Stimulated activated CD8-positive, alpha-beta memory T cell treated with anti-CD3 and anti-CD28 coated beads, Interleukin-4, amount 100 ng/mL, for 24 hours (primary cell): ENCODE results near the gene PCDHB13.
"Not testable (repeated sequence)": the region's sequence is repeated elsewhere in the genome, so short reads cannot be mapped to it uniquely, and the experiment has no call there.

Experiments used
- DNase-seq: peaks from one replicate; pipeline ENCODE4 v3.0.0-alpha.2; 2020; ENCODE audit warnings: low read depth

The PCDHB13 gene

DNA sequence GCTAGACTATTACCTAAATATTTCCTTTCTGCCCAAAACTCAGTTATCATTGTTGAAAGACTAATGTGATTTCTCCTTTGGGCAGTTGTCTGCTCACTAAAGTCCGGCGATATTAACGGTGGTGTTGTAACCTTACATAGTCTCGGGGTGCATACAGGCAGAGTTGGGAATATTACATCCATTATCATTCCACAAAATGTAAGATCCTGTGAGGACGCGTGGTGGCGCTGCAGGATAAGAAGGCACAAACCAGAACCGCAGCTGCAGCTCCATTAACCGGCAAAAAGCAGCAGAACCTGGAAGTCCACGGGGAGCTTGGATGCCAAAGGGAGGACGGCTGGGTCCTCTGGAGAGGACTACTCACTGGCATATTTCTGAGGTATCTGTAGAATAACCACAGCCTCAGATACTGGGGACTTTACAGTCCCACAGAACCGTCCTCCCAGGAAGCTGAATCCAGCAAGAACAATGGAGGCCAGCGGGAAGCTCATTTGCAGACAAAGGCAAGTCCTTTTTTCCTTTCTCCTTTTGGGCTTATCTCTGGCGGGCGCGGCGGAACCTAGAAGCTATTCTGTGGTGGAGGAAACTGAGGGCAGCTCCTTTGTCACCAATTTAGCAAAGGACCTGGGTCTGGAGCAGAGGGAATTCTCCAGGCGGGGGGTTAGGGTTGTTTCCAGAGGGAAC lies at the start of gene PCDHB13:
Gene PCDHB13 (plus strand): TSS at position 264 of the 684 bp plus-strand sequence. CDS start 205 bp downstream, at position 469.
- not testable (repeated sequence) for DNase-seq

DNA sequence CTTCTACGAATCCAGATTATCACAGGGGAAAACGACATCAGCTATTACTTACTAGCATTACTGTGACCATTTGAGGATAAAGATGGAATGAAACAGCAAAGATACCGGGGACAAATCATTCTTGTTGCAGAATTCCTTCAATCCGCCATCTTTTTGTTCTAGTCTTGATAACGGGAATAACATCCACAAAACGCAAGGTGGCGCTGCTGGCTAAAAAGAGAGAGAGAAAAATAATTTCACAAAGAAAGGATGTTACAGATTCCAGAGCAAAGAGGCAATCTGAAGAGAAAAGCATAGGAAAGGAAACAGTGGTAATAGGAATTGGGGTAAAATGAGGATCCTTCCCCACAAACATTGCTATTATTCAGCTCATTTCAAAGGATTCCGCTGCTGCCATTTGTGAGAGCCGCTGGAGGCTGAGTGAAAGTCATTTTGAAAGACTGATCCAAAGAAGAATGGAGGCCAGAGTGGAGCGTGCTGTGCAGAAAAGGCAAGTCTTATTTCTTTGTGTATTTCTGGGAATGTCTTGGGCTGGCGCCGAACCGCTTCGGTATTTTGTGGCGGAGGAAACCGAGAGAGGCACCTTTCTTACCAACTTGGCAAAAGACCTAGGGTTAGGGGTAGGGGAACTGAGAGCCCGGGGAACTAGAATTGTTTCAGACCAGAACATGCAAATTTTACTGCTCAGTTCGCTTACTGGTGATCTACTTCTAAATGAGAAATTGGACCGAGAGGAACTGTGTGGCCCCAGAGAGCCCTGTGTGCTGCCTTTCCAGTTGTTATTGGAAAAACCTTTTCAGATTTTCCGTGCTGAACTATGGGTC lies 41.1 kb upstream of the PCDHB13 start, which contains the start of gene PCDHB7:
Gene PCDHB7 (plus strand): TSS at position 264 of the 824 bp plus-strand sequence. CDS start 192 bp downstream, at position 456.
- DNase-seq: no peak

DNA sequence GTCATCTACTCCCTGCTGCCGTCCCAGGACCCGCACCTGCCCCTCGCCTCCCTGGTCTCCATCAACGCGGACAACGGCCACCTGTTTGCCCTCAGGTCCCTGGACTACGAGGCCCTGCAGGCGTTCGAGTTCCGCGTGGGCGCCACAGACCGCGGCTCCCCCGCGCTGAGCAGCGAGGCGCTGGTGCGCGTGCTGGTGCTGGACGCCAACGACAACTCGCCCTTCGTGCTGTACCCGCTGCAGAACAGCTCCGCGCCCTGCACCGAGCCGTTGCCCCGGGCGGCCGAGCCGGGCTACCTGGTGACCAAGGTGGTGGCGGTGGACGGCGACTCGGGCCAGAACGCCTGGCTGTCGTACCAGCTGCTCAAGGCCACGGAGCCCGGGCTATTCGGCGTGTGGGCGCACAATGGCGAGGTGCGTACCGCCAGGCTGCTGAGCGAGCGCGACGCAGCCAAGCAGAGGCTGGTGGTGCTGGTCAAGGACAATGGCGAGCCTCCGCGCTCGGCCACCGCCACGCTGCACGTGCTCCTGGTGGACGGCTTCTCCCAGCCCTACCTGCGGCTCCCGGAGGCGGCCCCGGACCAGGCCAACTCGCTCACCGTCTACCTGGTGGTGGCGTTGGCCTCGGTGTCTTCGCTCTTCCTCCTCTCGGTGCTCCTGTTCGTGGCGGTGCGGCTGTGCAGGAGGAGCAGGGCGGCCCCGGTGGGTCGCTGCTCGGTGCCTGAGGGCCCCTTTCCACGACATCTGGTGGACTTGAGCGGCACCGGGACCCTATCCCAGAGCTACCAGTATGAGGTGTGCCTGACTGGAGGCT lies 39.2 kb upstream of the PCDHB13 start:
- DNase-seq: not testable (repeated sequence)

DNA sequence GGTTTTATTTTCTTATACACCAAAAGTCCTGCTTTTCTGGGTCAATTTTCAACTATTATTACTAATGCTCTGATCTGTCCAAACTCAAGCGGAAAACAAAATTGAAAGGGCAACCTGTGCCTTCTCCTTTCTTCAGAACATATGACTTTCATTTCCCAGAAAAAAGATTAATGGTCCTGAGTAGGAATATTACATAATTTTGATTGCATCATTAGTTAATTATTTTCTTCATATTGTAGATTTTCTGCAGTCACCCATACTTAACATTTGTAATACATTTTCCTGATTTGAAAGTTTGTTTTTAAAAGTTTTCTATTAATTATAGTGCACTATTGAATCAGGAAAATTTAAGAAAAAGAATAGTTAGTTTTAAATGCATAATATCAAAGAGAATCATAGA lies 37.8 kb upstream of the PCDHB13 start:
- no peak for DNase-seq

DNA sequence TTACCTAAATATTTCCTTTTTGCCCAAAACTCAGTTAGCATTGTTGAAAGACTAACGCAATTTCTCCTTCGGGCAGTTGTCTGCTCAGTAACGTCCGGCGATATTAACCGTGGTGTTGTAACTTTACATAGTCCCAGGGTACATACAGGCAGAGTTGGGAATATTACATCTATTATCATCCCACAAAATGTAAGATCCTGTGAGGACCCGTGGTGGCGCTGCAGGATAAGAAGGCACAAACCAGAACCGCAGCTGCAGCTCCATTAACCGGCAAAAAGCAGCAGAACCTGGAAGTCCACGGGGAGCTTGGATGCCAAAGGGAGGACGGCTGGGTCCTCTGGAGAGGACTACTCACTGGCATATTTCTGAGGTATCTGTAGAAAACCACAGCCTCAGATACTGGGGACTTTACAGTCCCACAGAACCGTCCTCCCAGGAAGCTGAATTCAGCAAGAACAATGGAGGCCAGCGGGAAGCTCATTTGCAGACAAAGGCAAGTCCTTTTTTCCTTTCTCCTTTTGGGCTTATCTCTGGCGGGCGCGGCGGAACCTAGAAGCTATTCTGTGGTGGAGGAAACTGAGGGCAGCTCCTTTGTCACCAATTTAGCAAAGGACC lies 36.0 kb upstream of the PCDHB13 start, which contains the start of gene PCDHB8:
Gene PCDHB8 (plus strand): TSS at position 214 of the 615 bp plus-strand sequence. CDS start 245 bp downstream, at position 459.
- not testable (repeated sequence) for DNase-seq

DNA sequence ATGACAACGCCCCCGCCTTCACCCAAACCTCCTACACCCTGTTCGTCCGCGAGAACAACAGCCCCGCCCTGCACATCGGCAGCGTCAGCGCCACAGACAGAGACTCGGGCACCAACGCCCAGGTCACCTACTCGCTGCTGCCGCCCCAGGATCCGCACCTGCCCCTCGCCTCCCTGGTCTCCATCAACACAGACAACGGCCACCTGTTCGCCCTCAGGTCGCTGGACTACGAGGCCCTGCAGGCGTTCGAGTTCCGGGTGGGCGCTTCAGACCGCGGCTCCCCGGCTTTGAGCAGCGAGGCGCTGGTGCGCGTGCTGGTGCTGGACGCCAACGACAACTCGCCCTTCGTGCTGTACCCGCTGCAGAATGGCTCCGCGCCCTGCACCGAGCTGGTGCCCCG lies 34.3 kb upstream of the PCDHB13 start:
- DNase-seq: not testable (repeated sequence)

DNA sequence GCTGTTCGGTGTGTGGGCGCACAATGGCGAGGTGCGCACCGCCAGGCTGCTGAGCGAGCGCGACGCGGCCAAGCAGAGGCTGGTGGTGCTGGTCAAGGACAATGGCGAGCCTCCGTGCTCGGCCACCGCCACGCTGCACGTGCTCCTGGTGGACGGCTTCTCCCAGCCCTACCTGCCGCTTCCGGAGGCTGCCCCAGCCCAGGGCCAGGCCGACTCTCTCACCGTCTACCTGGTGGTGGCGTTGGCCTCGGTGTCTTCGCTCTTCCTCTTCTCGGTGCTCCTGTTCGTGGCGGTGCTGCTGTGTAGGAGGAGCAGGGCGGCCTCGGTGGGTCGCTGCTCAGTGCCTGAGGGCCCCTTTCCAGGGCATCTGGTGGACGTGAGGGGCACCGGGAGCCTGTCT lies 33.8 kb upstream of the PCDHB13 start:
- not testable (repeated sequence) for DNase-seq

DNA sequence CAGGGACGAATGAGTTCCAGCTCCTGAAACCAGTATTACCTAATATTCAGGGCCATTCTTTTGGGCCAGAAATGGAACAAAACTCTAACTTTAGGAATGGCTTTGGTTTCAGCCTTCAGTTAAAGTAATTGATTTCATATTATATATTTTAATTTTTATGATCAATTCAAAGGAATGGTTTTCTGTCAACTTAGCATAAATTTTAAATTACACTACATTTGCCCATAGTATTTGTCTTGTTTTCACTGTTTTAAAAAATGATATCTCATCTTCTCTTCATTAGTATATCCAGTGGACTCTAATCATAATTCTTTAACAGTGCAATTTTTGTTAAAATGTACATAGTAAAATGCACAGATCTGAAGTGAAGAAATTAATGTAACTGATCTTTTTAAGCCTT lies 33.4 kb upstream of the PCDHB13 start:
- no peak for DNase-seq

DNA sequence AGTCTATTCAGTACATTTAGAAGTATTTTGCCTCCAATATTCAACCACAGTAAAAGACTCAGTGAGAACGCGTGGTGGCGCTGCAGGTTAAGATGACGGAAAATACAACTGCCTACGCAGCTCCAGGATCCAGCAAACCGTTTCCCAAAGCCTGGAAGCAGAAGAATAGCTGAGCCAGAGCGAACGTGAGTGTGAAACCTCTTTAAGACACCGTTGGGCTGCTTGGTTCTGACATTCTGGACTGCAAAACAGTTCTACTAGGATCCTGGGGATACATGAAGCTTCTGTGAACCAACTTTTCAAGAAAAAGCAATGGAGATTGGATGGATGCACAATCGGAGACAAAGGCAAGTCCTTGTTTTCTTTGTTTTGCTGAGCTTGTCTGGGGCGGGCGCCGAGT lies 31.5 kb upstream of the PCDHB13 start, which contains the start of gene PCDHB16:
Gene PCDHB16 (plus strand): TSS at position 140 of the 400 bp plus-strand sequence. CDS start 173 bp downstream, at position 313.
- DNase-seq: no peak

DNA sequence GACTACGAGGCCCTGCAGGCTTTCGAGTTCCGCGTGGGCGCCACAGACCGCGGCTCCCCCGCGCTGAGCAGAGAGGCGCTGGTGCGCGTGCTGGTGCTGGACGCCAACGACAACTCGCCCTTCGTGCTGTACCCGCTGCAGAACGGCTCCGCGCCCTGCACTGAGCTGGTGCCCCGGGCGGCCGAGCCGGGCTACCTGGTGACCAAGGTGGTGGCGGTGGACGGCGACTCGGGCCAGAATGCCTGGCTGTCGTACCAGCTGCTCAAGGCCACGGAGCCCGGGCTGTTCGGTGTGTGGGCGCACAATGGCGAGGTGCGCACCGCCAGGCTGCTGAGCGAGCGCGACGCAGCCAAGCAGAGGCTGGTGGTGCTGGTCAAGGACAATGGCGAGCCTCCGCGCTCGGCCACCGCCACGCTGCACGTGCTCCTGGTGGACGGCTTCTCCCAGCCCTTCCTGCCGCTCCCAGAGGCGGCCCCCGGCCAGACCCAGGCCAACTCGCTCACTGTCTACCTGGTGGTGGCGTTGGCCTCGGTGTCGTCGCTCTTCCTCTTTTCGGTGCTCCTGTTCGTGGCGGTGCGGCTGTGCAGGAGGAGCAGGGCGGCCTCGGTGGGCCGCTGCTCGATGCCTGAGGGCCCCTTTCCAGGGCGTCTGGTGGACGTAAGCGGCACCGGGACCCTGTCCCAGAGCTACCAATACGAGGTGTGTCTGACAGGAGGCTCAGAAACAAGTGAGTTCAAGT lies 29.4 kb upstream of the PCDHB13 start:
- DNase-seq: not testable (repeated sequence)

DNA sequence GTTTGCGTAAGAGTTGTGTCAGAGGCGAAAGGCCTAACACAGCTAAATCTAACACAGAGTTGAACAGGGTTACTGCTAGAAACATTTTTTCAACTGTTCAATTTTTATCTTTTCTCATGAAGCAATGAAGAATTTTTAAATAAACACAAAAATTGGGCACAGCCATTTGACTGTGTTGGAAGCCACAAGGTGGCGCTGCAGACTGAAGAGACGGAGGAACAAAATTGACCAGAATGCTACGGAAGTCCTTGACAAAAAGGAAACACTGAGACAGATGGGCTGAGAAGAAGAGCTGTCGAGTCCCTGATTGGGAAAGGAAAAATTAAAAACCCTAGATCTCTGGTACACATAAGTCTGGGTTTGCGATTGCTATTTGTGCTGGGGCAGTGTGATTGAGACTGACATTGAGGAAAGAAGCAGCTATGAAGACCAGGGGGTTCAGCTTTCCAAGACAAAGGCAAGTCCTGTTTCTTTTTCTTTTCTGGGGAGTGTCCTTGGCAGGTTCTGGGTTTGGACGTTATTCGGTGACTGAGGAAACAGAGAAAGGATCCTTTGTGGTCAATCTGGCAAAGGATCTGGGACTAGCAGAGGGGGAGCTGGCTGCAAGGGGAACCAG lies 26.7 kb upstream of the PCDHB13 start, which contains the start of gene PCDHB9:
Gene PCDHB9 (plus strand): TSS at position 265 of the 616 bp plus-strand sequence. CDS start 158 bp downstream, at position 423.
- DNase-seq: peak; percentile 8

DNA sequence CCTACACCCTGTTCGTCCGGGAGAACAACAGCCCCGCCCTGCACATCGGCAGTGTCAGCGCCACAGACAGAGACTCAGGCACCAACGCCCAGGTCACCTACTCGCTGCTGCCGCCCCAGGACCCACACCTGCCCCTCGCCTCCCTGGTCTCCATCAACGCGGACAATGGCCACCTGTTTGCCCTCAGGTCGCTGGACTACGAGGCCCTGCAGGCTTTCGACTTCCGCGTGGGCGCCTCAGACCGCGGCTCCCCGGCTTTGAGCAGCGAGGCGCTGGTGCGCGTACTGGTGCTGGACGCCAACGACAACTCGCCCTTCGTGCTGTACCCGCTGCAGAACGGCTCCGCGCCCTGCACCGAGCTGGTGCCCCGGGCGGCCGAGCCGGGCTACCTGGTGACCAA lies 25.0 kb upstream of the PCDHB13 start:
- not testable (repeated sequence) for DNase-seq

DNA sequence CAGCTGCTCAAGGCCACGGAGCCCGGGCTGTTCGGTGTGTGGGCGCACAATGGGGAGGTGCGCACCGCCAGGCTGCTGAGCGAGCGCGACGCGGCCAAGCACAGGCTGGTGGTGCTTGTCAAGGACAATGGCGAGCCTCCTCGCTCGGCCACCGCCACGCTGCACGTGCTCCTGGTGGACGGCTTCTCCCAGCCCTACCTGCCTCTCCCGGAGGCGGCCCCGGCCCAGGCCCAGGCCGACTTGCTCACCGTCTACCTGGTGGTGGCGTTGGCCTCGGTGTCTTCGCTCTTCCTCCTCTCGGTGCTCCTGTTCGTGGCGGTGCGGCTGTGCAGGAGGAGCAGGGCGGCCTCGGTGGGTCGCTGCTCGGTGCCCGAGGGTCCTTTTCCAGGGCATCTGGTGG lies 24.6 kb upstream of the PCDHB13 start:
- not testable (repeated sequence) for DNase-seq

DNA sequence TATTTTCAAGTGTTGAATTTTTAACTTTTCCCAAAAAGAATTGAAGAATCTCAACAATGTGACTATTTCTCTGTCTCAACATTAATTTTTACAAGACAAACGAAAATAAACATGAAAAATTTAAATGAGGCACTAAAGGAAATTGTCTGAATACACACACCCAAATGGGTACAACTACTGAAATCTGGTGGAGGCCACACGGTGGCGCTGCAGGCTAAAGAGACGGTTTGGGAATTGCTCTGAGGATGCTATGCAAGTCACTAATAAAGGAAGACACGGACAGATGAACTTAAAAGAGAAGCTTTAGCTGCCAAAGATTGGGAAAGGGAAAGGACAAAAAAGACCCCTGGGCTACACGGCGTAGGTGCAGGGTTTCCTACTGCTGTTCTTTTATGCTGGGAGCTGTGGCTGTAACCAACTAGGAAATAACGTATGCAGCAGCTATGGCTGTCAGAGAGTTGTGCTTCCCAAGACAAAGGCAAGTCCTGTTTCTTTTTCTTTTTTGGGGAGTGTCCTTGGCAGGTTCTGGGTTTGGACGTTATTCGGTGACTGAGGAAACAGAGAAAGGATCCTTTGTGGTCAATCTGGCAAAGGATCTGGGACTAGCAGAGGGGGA lies 21.5 kb upstream of the PCDHB13 start, which contains the start of gene PCDHB10:
Gene PCDHB10 (plus strand): TSS at position 244 of the 616 bp plus-strand sequence. CDS start 200 bp downstream, at position 444.
- no peak for DNase-seq

DNA sequence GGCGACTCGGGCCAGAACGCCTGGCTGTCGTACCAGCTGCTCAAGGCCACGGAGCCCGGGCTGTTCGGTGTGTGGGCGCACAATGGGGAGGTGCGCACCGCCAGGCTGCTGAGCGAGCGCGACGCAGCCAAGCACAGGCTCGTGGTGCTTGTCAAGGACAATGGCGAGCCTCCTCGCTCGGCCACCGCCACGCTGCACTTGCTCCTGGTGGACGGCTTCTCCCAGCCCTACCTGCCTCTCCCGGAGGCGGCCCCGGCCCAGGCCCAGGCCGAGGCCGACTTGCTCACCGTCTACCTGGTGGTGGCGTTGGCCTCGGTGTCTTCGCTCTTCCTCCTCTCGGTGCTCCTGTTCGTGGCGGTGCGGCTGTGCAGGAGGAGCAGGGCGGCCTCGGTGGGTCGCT lies 19.4 kb upstream of the PCDHB13 start:
- not testable (repeated sequence) for DNase-seq

DNA sequence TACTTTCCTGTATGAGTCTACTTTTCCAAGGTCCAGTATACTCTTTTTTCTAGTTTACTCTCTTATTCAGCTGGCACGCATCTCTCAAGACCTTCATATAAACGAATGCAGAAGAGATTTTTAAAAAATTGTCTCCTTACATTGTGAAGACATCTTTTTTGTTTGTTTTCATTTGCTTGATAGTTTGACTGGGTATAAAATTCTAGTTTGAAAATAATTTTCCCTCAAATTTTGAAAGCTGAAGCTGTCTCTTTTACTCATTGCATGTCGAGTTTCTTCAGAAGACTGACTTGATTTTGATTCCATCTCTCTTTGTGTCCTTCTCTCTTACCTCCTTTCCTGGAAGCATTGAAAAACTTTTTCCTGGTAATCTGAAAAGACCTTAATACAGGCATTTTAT lies 17.4 kb upstream of the PCDHB13 start:
- no peak for DNase-seq

DNA sequence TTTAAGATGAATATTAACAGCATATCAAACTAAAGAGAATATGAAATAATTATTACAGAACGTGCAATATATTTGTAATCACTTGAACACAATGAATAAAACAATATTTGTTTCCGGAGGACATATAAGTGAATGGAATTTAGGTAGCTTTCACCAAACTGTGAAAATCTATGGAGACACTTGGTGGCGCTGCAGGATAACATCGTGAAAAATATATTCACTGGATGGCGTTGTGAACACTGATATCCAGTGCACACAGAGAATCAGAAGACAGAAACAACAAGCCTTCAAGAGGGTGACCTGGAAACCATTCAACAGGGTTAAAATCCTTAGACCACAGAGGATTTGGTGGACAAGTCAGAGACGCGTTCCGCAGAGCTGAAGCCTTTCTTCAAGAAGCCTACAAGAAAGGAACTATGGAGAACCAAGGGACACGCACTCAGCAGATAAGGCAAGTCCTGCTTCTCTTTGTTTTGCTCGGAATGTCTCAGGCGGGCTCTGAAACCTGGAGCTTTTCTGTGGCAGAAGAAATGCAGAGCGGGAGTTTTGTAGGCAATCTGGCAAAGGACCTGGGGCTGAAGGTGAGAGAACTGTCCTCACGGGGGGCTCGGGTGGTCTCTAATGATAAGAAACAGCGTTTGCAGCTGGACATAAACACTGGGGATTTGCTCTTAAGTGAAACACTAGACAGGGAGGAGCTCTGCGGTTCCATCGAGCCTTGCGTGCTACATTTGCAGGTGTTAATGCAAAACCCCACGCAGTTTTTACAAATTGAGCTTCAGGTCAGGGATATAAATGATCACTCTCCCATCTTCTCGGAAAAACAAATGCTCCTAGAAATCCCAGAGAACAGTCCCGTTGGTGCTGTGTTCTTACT lies 14.1 kb upstream of the PCDHB13 start, which contains the start of gene PCDHB11:
Gene PCDHB11 (plus strand): TSS at position 269 of the 877 bp plus-strand sequence. CDS start 148 bp downstream, at position 417.
- no peak for DNase-seq

DNA sequence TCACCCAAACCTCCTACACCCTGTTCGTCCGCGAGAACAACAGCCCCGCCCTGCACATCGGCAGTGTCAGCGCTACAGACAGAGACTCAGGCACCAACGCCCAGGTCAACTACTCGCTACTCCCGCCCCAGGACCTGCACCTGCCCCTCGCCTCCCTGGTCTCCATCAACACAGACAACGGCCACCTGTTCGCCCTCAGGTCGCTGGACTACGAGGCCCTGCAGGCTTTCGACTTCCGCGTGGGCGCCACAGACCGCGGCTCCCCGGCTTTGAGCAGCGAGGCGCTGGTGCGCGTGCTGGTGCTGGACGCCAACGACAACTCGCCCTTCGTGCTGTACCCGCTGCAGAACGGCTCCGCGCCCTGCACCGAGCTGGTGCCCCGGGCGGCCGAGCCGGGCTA lies 12.6 kb upstream of the PCDHB13 start:
- not testable (repeated sequence) for DNase-seq
